ENCODE results near the gene TKFC.

TKFC gene, protein sequence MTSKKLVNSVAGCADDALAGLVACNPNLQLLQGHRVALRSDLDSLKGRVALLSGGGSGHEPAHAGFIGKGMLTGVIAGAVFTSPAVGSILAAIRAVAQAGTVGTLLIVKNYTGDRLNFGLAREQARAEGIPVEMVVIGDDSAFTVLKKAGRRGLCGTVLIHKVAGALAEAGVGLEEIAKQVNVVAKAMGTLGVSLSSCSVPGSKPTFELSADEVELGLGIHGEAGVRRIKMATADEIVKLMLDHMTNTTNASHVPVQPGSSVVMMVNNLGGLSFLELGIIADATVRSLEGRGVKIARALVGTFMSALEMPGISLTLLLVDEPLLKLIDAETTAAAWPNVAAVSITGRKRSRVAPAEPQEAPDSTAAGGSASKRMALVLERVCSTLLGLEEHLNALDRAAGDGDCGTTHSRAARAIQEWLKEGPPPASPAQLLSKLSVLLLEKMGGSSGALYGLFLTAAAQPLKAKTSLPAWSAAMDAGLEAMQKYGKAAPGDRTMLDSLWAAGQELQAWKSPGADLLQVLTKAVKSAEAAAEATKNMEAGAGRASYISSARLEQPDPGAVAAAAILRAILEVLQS

DNA sequence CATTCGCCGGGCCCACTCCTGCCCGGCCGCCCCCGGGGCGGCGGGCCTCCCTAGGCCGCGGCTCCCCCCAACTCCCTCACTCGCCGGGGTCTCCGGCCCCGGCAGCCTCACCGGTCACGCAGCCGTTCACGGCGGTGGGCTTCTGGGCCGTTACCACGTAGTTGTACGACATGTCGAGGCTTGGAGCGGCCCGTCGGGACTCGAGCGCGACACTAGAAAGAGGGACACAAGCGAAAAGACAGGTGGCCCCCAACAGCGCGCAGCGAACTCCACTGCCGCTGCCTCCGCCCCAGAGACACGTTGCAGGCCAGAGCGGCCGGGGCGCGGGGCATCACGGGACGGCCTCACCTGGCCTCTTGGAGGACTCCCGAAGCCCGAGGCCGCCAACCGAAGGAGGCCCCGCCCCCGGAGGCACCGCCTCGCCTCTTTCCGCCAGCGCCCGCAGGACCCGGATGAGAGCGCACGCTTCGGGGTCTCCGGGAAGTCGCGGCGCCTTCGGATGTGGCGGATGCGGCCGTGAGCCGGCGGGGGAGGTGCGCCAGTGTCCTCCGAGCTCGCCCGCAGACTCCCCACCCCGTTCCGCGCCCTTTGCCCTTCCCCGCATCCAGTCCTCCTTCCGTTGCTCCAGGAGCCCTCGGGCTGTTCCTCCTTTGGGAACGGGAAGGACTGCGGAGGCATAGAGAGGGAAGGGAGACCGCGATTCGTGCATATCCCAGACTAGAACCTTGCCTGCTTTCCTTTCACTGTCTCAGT, at the start of gene TKFC, which contains the start of gene DDB1:
Gene TKFC, plus strand, starts transcription at position 432 of the 753 bp plus-strand sequence. CDS start 1,501 bp downstream, outside the sequence.
Gene DDB1, minus strand, starts transcription at position 309 of the 753 bp plus-strand sequence. Its CDS starts 137 bp downstream, at position 172.
- Histone ChIP-seq H3K27me3 (no peaks in the 10 kb centered on the region), H3K9me3 (replicated peaks in 1 of 11) (no peaks in the 10 kb centered on the region), H4K20me1 (peaks cover 30 to 48% (median 41%) of the 10 kb centered on the region in 11 experiments; a peak in 18 of 22 replicates), H3K27ac (peak within 1 kb of the TSS; percentile 89 to 96 (median 93)), H3K4me2 (peak within 1 kb of the TSS; percentile 81 to 95 (median 94)), H3K36me3 (peaks cover 28 to 36% (median 33%) of the 10 kb centered on the region in 11 experiments), H3K9ac (peak within 1 kb of the TSS; percentile 94 to 99 (median 96)), H3K4me1 (peaks cover 49 to 65% (median 53%) of the 10 kb centered on the region in 10 experiments), H3K4me3 (peak within 1 kb of the TSS; percentile 85 to 99 (median 95))
- no peak for TF ChIP-seq Cebpa-rat (IDR thresholded peaks at IDR 0.05)

DNA sequence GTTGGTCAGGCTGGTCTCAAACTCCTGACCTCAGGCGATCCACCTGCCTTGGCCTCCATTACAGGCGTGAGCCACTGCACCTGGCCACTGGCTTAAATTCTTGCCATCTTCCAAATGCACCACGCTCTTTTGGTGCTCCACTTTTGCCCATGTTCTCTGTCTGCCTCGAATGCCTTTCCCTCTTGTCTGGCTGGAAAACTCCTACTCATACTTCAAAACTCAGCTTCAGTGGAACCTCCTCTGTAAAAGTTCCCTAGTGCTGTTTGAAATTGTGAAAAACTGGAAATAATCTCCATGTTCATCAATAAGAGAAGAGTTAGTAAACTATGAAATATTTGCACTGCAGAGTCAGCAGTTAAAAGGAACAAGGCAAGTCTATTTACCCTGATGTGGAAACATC, 49.4 kb upstream of the TKFC start:
- H3K4me1 ChIP-seq = peaks cover 15 to 32% (median 24%) of the 10 kb centered on the region in 10 experiments
- H3K9me3 ChIP-seq (replicated peaks in 1 of 11) = no peaks in the 10 kb centered on the region
- H4K20me1 ChIP-seq = peaks cover 0 to 48% (median 15%) of the 10 kb centered on the region in 11 experiments; a peak in 12 of 22 replicates
- no peak overlapping the region for H3K4me2 ChIP-seq
- H3K4me3 ChIP-seq = no peak overlapping the region
- peaks cover 41 to 99% (median 88%) of the 10 kb centered on the region in 11 experiments for H3K36me3 ChIP-seq
- H3K27ac ChIP-seq = no peak overlapping the region
- no peaks in the 10 kb centered on the region for H3K27me3 ChIP-seq
- no peak overlapping the region for H3K9ac ChIP-seq
- TF ChIP-seq Cebpa-rat (IDR thresholded peaks at IDR 0.05) = no peak

DNA sequence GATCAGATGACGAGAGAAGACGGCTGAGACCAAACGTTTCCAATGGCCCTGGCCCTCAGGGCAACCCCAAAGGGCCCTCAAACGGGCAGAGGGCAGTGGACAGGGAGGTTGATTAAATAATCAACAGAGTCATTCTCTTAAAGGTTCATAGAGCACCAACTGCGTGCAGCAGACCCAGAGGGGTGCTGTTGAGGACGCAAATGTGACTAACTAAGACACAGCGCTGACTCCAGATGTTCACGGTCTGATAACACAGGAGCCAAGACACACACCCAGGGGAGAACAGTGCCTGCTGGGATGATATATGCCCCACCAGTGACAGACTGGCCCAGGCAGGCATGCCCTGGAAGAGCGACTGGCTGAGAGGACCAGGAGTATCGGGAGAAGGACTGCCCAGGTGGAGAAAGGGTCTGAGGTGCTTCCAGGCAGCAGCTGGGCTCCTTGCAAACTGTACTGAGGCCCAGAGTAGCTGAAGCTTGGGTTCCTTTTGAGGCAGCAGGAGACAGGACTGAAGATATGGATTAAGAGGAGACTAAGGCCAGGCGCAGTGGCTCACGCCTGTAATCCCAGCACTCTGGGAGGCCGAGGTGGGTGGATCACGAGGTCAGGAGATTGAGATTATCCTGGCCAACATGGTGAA, 45.6 kb upstream of the TKFC start:
- peaks cover 23 to 50% (median 37%) of the 10 kb centered on the region in 10 experiments for H3K4me1 ChIP-seq
- 0 out of 20 replicates have a peak overlapping the region, but pooled peaks of 1 of the 10 experiments have one; percentile 23 for H3K4me3 ChIP-seq
- H3K27ac ChIP-seq = peak overlapping the region in 9 of 11 experiments; percentile 18 to 73 (median 56); a peak in 16 of 22 replicates
- peak overlapping the region in 9 of 11 experiments; percentile 27 to 67 (median 54); a peak in 15 of 22 replicates for H3K9ac ChIP-seq
- no peak for TF ChIP-seq Cebpa-rat (IDR thresholded peaks at IDR 0.05)
- H3K36me3 ChIP-seq = peaks cover 17 to 99% (median 83%) of the 10 kb centered on the region in 11 experiments
- H4K20me1 ChIP-seq = peaks cover 0 to 64% (median 24%) of the 10 kb centered on the region in 11 experiments; a peak in 16 of 22 replicates
- peak overlapping the region; percentile 36 to 83 (median 72) for H3K4me2 ChIP-seq
- H3K9me3 ChIP-seq (replicated peaks in 1 of 11) = no peaks in the 10 kb centered on the region
- no peaks in the 10 kb centered on the region for H3K27me3 ChIP-seq

DNA sequence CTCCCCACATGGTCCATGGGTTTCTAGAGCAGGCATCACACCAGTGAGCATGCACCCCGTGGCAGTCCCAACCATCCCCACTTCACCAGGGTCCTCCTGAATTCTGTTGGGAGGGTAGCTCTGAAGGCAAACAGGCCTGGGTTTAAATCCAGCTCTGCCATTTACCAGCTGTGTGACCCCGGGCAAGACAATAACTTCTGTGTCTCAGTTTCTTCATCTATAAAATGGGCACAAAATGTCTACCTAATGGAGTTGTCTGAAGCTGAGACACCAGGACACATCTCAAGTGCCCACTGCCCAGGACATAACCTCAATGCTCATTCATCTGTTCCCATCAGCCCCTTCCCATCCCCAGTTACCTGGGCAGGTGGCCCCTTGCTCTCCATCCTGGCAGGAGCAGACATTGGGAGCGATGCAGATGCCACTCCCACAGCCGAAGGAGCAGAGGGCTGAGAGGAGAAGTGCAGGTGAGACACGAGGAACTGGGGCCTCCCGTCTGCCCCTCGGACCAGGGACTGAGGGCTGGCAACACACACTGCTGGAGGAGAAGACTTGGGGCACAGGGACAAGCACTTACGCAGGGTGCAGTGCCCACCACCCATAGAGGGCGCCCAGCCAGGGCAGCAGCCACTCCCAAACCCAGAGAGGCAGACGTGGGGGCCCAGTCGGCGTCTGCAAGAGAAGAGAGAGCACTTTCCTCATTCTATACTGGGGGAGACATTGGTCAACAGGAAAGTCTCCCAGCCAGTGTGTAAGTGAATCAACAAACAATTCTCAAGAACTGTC, 41.9 kb upstream of the TKFC start:
- Histone ChIP-seq H3K4me1 (peaks cover 50 to 73% (median 62%) of the 10 kb centered on the region in 10 experiments), H3K27ac (no peak overlapping the region), H3K27me3 (no peaks in the 10 kb centered on the region), H3K36me3 (peaks cover 2 to 64% (median 47%) of the 10 kb centered on the region in 11 experiments; a peak in 21 of 22 replicates), H4K20me1 (peaks cover 0 to 68% (median 23%) of the 10 kb centered on the region in 11 experiments; a peak in 16 of 22 replicates), H3K4me3 (no peak overlapping the region), H3K9ac (no peak overlapping the region), H3K9me3 (replicated peaks in 1 of 11) (no peaks in the 10 kb centered on the region), H3K4me2 (peak overlapping the region in 3 of 11 experiments; percentile 87 to 98 (median 98); a peak in 2 of 22 replicates)
- TF ChIP-seq Cebpa-rat (IDR thresholded peaks at IDR 0.05) = no peak

DNA sequence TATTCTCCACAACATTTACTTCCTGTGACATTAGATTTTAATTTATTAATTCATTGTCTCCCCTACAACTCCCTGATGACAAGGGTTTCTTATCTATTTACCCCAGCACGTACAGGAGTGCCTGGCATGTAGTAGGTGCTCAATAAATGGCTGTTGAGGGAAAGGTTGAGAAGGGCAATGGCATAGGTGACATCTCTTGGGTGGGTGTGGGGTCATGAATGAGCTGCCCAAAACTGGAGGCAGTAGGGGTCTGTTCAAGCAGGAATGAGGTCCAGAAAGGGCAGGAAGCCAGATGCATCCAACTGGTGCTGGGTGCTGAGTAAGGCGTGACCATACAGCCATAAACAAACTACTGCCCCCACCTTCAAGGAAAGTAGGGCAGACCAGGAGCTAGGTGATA, 40.7 kb upstream of the TKFC start:
- peak overlapping the region; percentile 86 to 99 (median 95) for H3K4me2 ChIP-seq
- peaks cover 58 to 79% (median 70%) of the 10 kb centered on the region in 10 experiments for H3K4me1 ChIP-seq
- no peak for TF ChIP-seq Cebpa-rat (IDR thresholded peaks at IDR 0.05)
- peak overlapping the region in 1 of 10 experiments; percentile 82; a peak in 1 of 20 replicates for H3K4me3 ChIP-seq
- peaks cover 0 to 63% (median 24%) of the 10 kb centered on the region in 11 experiments; a peak in 16 of 22 replicates for H4K20me1 ChIP-seq
- H3K36me3 ChIP-seq = peaks cover 0 to 56% (median 43%) of the 10 kb centered on the region in 11 experiments; a peak in 19 of 22 replicates
- H3K9ac ChIP-seq = peak overlapping the region in 6 of 11 experiments; percentile 33 to 98 (median 92); a peak in 6 of 22 replicates
- H3K9me3 ChIP-seq (replicated peaks in 1 of 11) = no peaks in the 10 kb centered on the region
- peak overlapping the region in 3 of 11 experiments; percentile 12 to 27 (median 26); a peak in 3 of 22 replicates for H3K27ac ChIP-seq
- H3K27me3 ChIP-seq = no peaks in the 10 kb centered on the region

DNA sequence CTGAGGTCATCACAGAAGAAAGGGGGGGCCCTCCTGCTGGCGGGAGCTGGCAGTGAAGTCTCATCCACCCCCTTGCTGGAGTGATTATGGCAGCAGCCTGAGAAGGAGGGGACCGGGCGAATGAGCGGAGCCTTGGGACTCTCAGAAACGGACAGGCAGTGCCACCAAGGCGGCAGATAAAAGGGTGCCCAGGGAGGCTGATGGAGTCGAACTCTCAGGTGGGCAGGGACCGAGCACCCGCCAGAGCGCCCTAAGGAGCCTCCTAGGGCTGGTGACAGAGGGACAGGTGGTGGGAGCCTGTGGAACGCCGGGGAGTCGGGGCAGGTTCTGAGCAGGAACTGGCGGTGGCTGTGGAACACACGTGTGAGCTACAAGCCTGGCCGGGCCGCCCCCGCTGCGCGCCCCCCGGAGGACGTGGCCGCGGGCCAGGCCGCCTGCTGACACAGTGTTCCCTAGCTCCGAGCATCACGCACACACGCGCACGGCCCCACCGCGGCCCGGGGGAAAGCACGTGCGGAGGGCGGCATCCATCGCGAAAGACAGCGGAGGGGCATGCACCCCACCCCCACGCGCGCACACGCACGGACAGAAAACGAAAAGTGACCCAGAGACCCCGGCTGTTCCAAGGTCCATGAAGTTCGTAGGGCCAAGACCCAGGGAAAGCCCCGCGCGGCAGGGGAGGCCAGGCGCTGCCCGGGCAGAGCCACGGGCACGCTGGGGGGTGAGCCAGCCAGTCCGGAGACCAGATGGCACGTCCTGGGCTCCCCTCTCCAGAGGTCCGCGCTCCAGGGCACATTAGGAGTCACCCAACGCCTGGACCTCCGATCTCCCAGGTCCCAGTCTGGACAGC, 38.9 kb upstream of the TKFC start:
- TF ChIP-seq Cebpa-rat (IDR thresholded peaks at IDR 0.05) = no peak
- H3K4me3 ChIP-seq = peak overlapping the region; percentile 65 to 90 (median 80)
- peak overlapping the region; percentile 77 to 97 (median 93) for H3K27ac ChIP-seq
- peaks cover 0 to 61% (median 40%) of the 10 kb centered on the region in 11 experiments; a peak in 17 of 22 replicates for H4K20me1 ChIP-seq
- no peaks in the 10 kb centered on the region for H3K27me3 ChIP-seq
- peak overlapping the region; percentile 86 to 99 (median 95) for H3K4me2 ChIP-seq
- H3K36me3 ChIP-seq = peaks cover 2 to 51% (median 37%) of the 10 kb centered on the region in 11 experiments
- H3K9me3 ChIP-seq (replicated peaks in 1 of 11) = no peaks in the 10 kb centered on the region
- H3K4me1 ChIP-seq = peaks cover 62 to 80% (median 71%) of the 10 kb centered on the region in 10 experiments
- H3K9ac ChIP-seq = peak overlapping the region; percentile 89 to 98 (median 91)
